ENCODE data around the gene JAML.

DNA sequence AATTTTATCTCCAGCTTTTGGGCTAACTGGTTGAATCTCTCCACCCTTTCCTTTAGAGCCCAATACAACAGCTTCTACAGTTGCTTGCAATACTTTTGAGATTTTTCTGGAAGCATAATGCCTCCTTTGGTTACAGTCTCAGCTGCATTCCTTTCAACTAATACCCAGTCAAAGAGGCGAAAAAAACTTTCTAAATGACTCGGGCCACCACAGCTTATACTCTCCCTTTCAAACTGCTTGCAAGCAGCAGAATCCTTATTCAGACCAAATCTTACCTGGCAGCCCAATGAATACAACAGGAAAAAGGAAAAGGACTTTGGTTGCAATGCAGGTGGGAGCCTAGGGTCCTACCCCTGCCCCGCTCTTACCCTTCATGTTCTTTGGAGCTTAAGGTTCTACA is 15.8 kb downstream of the JAML start:
- TF ChIP-seq, protein P1, sequence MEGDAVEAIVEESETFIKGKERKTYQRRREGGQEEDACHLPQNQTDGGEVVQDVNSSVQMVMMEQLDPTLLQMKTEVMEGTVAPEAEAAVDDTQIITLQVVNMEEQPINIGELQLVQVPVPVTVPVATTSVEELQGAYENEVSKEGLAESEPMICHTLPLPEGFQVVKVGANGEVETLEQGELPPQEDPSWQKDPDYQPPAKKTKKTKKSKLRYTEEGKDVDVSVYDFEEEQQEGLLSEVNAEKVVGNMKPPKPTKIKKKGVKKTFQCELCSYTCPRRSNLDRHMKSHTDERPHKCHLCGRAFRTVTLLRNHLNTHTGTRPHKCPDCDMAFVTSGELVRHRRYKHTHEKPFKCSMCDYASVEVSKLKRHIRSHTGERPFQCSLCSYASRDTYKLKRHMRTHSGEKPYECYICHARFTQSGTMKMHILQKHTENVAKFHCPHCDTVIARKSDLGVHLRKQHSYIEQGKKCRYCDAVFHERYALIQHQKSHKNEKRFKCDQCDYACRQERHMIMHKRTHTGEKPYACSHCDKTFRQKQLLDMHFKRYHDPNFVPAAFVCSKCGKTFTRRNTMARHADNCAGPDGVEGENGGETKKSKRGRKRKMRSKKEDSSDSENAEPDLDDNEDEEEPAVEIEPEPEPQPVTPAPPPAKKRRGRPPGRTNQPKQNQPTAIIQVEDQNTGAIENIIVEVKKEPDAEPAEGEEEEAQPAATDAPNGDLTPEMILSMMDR (conservative IDR thresholded peaks at IDR 0.05 in 1 of 2, IDR thresholded peaks at IDR 0.05 in 1 of 2; ENCODE audit: extremely low read depth in 1 of 2, insufficient read depth in 1 of 2, low read depth in 1 of 2, low read length in 2 of 2): no peak
- TF ChIP-seq EZH2 (IDR thresholded peaks at IDR 0.05; ENCODE audit: borderline replicate concordance, low read length): no peak

Data from mammary epithelial cell (primary cell).